ENCODE results near the gene GNB3.

Gene GNB3

GRCh38 chr12:6837370-6838060 lies 3.2 kb upstream of the GNB3 start:
- no peak for DNase-seq (ENCODE audit: low spot score)

DNA sequence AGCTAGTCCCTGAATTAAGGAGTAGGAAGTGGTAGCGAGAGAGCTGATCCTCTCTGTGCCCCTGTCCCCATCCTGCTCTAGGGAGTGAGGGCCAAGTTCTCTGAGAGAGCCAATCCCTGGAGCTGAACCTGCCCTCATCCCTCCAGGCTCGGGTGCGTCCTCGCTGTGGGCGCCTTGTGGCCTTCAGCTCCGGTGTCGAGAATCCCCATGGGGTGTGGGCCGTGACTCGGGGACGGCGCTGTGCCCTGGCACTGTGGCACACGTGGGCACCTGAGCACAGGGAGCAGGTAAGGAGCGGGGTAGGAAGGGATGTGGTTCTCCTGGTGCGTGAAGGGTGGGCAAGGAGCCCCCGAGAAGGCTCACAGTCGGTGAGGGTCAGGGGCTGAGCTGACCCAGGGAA lies 1.9 kb upstream of the GNB3 start:
- DNase-seq (ENCODE audit: low spot score), result no peak

DNA sequence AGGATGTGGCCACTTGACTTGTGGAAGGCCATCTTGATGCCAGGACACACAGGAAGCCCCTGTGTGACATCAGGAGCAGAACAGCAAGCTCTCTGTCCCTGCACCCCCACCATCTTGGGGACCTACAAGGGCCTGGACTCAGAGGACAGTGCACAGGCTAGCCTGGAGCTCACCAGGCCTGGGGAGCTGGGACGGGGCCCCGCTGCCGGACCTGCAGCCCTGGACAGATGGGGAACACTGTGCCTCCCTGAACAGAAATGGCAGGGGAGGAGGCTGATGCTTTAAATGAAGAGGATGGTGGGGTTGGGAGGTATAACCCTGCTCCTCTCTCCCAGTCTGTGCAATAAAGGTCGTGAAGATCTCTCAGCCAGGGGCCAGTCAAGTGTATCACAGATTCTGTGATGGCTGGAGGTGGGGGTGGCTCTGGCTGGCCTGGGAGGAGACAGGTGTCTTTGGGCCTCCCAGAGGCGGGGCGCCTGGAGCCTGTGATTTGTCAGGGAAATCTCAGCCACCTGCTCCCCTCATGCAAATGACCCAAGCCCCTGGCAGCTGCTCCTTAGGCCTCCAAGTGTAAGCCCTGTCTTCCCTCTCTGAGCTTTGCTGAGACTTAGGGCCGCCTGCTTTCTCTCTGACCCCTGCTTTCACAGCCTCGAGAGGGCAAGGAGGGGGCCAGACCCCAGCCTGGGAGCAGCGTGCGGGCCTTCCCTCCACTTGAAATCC lies 1.1 kb upstream of the GNB3 start:
- DNase-seq (ENCODE audit: low spot score), result no peak

DNA sequence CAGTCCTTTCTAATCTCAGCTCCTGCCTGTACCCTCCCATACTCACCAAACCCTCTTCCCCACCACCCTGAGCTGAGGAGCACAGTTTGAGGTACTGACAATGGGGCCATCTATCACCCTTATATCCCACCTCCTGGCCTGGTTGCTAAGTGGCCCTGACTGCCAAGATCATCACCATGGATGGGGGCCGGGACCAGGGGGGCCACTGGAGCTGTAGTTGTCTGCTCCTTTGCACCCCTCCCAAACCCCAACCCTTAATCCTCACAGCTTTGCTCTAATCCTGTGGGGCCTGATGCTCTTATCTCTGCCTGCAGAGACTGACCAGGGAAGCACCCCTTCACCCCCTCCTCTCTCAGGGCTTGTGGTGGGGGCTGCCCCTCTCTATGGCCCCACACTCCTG lies 395 bp upstream of the GNB3 start:
- no peak for DNase-seq (ENCODE audit: low spot score)

GRCh38 chr12:6842075-6842474 lies 1.4 kb downstream of the GNB3 start:
- no peak for DNase-seq (ENCODE audit: low spot score)

DNA sequence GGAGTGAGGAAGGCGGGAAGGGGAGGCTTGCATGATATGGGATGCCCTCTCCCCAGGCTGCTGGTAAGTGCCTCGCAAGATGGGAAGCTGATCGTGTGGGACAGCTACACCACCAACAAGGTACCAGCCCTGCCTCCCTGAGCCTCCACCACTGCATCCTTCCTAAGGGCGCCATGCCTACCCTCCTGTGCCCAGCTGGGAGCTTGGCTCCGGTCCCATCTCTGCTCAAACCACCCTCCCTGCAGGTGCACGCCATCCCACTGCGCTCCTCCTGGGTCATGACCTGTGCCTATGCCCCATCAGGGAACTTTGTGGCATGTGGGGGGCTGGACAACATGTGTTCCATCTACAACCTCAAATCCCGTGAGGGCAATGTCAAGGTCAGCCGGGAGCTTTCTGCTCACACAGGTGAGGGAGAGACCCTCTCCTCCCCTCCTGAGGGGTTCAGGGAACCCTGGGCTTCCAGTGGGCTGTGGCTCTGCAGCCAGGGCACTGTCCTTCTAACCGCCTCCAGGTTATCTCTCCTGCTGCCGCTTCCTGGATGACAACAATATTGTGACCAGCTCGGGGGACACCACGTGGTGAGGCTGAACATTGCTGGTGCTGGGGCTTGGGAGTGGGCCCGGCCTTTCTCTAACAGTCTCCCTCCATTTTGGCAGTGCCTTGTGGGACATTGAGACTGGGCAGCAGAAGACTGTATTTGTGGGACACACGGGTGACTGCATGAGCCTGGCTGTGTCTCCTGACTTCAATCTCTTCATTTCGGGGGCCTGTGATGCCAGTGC lies 2.6 kb downstream of the GNB3 start:
- DNase-seq (ENCODE audit: low spot score), result no peak

DNA sequence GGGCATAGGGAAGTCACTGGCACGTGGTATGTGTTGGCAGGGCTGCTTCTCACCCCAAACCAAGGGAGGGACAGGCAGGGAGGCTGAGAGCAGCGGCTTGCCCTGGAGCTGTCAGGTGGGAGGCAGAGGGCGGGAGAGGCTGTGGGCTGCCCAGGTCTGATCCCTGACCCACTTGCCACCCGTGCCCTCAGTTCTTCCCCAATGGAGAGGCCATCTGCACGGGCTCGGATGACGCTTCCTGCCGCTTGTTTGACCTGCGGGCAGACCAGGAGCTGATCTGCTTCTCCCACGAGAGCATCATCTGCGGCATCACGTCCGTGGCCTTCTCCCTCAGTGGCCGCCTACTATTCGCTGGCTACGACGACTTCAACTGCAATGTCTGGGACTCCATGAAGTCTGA lies 4.7 kb downstream of the GNB3 start:
- no peak for DNase-seq (ENCODE audit: low spot score)

GRCh38 chr12:6846316-6846869 lies 5.7 kb downstream of the GNB3 start:
- DNase-seq (ENCODE audit: low spot score), result no peak

- no peak for DNase-seq (ENCODE audit: low spot score)
Observed at GRCh38 chr12:6847676-6848075, 7.0 kb downstream of the GNB3 start.

- no peak for DNase-seq (ENCODE audit: low spot score)
Observed at GRCh38 chr12:6849427-6849826, 8.7 kb downstream of the GNB3 start.

DNA sequence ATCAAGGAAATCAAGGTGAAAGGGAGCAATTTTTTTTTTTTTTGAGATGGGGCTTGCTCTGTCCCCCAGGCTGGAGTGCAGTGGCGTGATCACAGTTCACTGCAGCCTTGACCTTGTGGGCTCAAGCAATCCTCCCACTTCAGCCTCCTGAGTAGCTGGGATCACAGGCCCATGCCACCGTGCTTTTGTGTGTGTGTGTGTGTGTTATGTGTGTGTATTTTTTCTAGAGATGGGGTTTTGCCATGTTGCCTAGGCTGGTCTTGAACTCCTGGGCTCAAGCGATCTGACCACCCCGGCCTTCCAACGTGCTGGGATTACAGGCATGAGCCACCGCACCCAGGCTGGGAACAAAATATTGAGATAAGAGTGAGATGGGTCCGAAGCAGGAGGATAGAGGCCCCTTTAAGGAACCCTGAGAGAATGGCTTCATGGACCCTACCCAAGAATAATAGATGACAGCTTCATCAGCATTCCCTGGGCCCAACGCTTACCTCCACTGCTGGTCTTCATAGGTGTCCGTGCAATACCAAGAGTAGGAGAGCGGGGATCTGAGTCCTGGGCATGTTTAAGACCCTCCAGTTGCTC lies 9.3 kb downstream of the GNB3 start:
- DNase-seq (ENCODE audit: low spot score), result no peak

GRCh38 chr12:6850796-6851152 lies 10.0 kb downstream of the GNB3 start:
- DNase-seq (ENCODE audit: low spot score), result no peak

- DNase-seq (ENCODE audit: low spot score), result peak; percentile 97
Observed at GRCh38 chr12:6851153-6851920, 10.6 kb downstream of the GNB3 start, which contains the start of gene CDCA3. Gene CDCA3, minus strand, starts transcription at chr12:6851286. Its CDS starts 334 bp downstream, at chr12:6850952.

DNA sequence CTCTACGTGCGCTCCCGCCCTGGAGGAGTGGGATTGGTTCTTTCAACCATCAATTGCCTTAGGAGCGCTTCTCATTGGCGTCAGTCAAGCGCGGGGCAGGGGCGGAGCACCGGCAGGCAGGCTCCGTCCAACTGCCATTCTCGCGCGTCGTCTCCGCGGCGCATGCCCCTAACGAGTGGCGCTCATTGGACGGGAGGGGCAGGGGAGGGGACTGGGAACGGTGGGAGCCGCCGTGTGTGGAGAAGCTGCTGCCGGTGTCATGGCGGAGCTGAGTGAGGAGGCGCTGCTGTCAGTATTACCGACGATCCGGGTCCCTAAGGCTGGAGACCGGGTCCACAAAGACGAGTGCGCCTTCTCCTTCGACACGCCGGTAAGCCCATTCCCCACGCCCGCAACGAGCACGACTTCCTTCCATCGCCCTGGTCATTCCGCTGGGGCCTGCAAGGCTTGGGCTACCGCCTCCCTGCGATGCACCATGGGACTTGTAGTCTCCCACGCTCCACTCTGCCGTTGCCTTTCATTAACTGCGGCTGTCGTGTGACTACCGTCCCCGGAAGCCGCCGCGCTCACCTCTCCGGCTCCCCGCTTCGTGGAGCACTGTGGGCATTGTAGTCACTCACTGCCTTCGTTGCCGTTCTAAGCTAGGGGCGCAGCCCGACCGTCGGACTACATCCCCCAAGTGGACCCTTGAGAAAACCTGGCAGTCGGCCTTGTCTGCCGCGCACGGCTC lies 11.4 kb downstream of the GNB3 start, which contains the start of gene USP5:
Gene USP5, plus strand, starts transcription at position 230 of the 730 bp plus-strand sequence. Its CDS starts 30 bp downstream, at position 260.
- peak; percentile 99 for DNase-seq (ENCODE audit: low spot score)

- DNase-seq (ENCODE audit: low spot score), result peak; percentile 73
Observed at GRCh38 chr12:6852651-6853354, 12.1 kb downstream of the GNB3 start.

GRCh38 chr12:6853626-6854025 lies 12.9 kb downstream of the GNB3 start:
- no peak for DNase-seq (ENCODE audit: low spot score)

DNA sequence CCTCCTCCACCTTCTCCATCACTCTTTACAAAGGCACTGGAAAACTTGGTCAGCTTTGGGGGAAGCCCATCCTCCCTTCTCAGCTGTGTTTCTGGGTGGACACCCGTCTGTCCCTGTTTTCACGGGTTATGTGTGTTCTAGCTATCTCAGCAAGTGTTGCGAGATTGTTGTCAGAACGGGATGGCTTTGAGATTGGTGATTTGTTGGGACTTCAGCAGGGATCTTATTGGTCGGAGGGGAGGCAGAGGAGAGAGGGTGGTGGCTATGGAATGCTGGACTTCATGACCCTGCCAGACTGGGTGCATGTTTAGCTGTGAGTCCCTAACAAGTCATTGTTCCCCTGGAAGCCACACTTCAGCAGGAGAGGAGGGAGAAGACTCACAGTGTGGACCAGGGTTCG lies 13.3 kb downstream of the GNB3 start:
- no peak for DNase-seq (ENCODE audit: low spot score)

DNA sequence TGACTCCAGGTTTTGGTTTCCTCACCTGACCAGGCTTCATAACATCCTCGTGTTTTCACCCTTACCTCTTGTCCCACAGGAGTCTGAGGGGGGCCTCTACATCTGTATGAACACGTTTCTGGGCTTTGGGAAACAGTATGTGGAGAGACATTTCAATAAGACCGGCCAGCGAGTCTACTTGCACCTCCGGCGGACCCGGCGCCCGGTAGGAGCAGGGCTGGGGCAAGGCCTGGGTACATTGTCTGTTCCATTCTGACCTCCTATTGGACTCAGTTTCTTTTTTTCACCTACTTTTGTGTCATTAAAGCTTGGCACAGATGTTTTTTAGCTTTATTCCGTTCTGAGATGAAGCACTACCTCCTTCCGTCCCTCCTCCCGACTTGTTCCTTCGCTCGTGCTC lies 14.6 kb downstream of the GNB3 start:
- DNase-seq (ENCODE audit: low spot score), result no peak

- no peak for DNase-seq (ENCODE audit: low spot score)
Observed at GRCh38 chr12:6858799-6859198, 18.1 kb downstream of the GNB3 start.

GRCh38 chr12:6860116-6860515 lies 19.4 kb downstream of the GNB3 start:
- DNase-seq (ENCODE audit: low spot score), result no peak
